Activated naive CD8-positive, alpha-beta T cell treated with anti-CD3 and anti-CD28 coated beads, Interleukin-2, amount 50 U/mL, for 16 hours (primary cell): ENCODE data around the gene TACC2.

Experiments used
- DNase-seq: peaks from one replicate; pipeline ENCODE4 v3.0.0-alpha.2; 2020; ENCODE audit warnings: low read depth, low spot score

Gene TACC2

GRCh38 chr10:122142641-122143237 is 153.8 kb downstream of the TACC2 start:
- no peak for DNase-seq

GRCh38 chr10:122143238-122143841 is 154.4 kb downstream of the TACC2 start:
- DNase-seq: no peak

GRCh38 chr10:122144199-122144598 is 155.2 kb downstream of the TACC2 start:
- no peak for DNase-seq

GRCh38 chr10:122145113-122145512 is 156.2 kb downstream of the TACC2 start:
- no peak for DNase-seq

- no peak for DNase-seq
These were observed 158.7 kb downstream of the TACC2 start for GRCh38 chr10:122147663-122148062.

- DNase-seq: no peak
These were observed 160.1 kb downstream of the TACC2 start for GRCh38 chr10:122148876-122149560.

GRCh38 chr10:122149561-122150505 is 160.9 kb downstream of the TACC2 start:
- DNase-seq: no peak

GRCh38 chr10:122151121-122151694 is 162.2 kb downstream of the TACC2 start:
- DNase-seq: no peak

GRCh38 chr10:122152544-122152943 is 163.6 kb downstream of the TACC2 start:
- no peak for DNase-seq

- no peak for DNase-seq
These were observed 165.1 kb downstream of the TACC2 start for GRCh38 chr10:122154031-122154544.

GRCh38 chr10:122154545-122155366 is 165.8 kb downstream of the TACC2 start:
- no peak for DNase-seq

GRCh38 chr10:122157451-122157850 is 168.5 kb downstream of the TACC2 start:
- no peak for DNase-seq

GRCh38 chr10:122158362-122158761 is 169.4 kb downstream of the TACC2 start:
- no peak for DNase-seq

GRCh38 chr10:122159141-122159970 is 170.4 kb downstream of the TACC2 start:
- DNase-seq: no peak

GRCh38 chr10:122161795-122162194 is 172.8 kb downstream of the TACC2 start:
- no peak for DNase-seq

- DNase-seq: no peak
These were observed 173.8 kb downstream of the TACC2 start for GRCh38 chr10:122162671-122163173.

- DNase-seq: no peak
These were observed 174.4 kb downstream of the TACC2 start for GRCh38 chr10:122163174-122164022.

- no peak for DNase-seq
These were observed 175.1 kb downstream of the TACC2 start for GRCh38 chr10:122164023-122164601.
